Measurements from ENCODE around the gene RPSA. TPM values are rescaled to one million over a fixed set of nuclear protein-coding genes. Genes with fewer than 3 reads are reported as not detected.
"Not testable (repeated sequence)": the region's sequence is repeated elsewhere in the genome, so short reads cannot be mapped to it uniquely, and the experiment has no call there.

The RPSA gene
- 2,861 and 2,894 TPM in 2 replicates for polyA plus RNA-seq (2014; cell fraction: cytosol; rRNA removed)
- polyA plus RNA-seq (2014; cell fraction: nucleus; rRNA removed): 1,186 and 1,691 TPM in 2 replicates

DNA sequence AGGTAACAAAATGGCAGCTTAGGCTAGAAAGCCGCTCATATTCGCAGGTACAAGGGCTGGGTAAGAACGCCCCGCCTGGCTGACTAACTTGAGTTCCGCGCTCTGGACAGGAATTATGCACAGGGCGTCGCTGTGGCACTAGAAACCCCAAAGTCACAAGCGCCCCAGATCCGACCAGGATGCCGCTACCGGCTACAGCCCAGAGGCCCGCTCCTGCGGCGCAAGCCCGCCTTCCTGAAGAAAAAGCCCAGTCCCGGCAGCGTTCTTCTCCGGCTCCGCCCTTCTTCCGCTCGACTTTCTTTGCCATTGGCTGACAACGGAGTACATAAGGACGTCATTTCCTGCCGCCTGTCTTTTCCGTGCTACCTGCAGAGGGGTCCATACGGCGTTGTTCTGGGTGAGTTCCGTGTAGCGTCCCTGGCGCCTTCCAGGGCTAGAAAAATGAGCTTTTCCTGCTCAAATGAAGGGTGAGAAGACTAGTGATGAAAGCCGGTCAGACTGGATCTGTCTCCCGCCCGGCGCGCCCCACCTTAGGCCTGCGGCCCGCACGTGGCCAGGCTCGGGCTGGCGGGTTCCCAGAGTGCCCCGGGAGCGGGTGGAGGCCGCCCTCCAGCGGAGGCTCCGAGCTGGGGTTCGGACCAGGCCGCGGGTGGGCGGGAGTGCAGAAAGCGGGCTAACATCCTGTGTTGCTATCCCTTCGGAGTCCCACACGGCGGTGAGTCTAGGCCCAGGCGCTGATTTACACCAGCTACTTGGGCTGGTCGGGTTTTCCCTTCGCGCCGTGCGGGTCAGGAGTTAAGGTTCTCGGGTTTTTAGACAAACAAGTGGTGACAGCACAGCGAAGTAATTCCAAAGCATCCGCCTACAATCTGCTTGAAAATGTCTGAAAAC lies at the start of gene RPSA:
Gene RPSA (plus strand): TSS at position 353 of the 891 bp plus-strand sequence. CDS start 934 bp downstream, outside the sequence.
- peak; percentile 96 for DNase-seq (ENCODE audit: low spot score)

GRCh38 chr3:39358333-39358732 lies 48.2 kb upstream of the RPSA start:
- DNase-seq (ENCODE audit: low spot score): no peak

GRCh38 chr3:39361252-39361927 lies 45.1 kb upstream of the RPSA start:
- no peak for DNase-seq (ENCODE audit: low spot score)

DNA sequence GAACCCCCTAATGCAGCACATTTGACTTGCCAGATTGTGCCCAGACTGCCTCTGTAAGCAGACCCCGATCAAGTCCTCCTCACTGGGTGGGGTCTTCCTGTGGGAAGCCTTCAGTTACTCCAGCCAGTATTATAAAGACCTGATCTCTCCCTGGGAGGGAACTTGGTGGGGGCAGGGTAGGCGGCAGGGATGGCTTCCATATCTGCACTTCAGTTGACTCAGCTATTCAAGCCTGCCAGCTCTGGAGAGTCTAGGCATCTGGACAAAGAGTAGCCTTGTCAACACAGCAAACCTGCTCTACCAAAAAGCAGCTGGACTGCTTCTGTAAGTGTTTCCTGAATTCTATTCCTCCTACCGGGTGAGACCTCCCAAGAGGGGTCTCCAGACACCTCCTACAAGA lies 44.3 kb upstream of the RPSA start:
- DNase-seq (ENCODE audit: low spot score): no peak

DNA sequence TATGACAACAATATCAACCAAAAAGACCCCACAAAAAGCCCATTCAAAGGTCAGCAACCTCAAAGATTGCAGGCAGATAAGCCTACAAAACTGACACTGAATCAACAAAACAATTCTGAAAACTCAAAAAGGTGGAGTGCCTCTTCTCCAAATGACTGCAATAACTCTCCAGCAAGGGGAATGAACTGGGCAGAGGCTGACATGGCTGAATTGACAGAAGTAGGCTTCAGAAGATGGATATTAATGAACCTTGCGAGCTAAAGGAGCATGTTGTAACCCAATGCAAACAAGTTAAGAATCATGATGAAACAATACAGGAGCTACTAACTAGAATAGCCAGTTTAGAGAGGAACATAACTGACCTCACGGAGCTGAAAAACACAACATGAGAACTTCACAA lies 43.7 kb upstream of the RPSA start:
- DNase-seq (ENCODE audit: low spot score): no peak

- DNase-seq (ENCODE audit: low spot score): not testable (repeated sequence)
These were observed 36.1 kb upstream of the RPSA start for GRCh38 chr3:39370450-39370849.

DNA sequence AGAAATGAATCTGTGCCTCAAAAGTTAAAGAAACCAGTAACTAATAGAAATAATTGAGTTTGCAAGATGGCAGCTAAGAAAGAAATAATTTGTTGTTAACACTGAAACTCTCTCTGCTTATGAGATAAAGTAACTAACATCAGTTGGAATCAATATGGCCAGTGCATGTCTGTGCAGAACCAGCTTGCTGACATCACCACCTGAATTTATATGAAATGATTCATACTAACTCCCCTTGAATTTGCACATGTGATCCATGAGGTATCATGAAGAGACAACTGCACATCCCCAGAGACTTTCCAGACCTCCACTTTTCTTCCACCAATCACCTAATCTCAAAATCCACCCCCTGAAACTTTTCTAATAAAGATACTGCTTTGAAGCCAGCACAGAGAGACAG lies 33.7 kb upstream of the RPSA start:
- DNase-seq (ENCODE audit: low spot score): no peak

GRCh38 chr3:39376959-39377634 lies 29.4 kb upstream of the RPSA start:
- DNase-seq (ENCODE audit: low spot score): no peak

DNA sequence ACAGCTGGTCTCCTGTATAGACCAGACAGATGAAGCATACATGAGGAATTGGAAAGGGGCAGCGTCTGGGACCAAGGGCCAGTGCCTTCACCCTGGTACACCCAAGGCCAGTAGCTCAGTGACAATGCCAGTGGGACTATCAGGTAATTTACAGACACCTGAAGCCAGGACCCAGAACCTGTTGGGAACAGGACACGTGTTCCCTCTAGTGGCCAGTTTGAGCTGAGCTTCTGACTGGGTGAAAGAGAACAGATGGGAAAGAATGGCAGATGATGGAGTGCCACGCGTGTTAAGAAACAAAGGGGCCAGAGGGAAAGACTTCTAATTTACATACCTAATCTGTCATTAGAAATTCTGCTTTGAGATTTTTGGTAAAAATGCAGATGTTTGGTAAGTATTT lies 28.4 kb upstream of the RPSA start:
- peak; percentile 44 for DNase-seq (ENCODE audit: low spot score)

DNA sequence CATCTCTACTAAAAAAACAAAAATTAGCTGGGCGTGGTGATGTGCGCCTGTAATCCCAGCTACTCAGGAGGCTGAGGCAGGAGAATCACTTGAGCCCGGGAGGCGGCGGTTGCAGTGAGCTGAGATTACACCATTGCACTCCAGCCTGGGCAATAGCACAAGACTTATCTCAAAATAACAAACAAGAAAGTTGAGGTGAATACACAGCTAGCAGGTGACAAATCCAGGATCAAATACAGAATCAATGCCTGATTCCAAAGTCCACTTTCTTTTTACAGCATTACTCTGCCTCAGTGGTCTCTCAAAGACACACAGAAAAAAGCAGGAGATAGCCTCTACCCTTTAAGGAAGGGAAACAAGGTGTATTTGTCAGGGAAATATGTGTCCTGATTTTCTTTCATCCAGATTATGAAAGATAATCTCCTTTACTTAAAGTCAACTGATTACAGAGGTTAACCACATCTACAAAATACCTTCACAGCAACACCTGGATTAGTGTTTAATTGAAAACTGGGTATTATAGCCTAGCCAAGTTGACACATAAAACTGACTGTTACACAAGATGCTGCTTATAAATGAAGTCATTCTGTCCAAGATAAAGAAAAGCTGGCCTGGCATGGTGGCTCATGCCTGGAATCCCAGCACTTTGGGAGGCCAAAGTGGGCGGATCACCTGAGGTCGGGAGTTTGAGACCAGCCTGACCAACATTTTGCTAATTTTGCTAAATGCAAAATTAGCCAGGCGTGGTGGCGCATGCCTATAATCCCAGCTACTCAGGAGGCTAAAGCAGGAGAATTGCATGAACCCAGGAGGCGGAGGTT lies 27.4 kb upstream of the RPSA start:
- DNase-seq (ENCODE audit: low spot score): no peak

DNA sequence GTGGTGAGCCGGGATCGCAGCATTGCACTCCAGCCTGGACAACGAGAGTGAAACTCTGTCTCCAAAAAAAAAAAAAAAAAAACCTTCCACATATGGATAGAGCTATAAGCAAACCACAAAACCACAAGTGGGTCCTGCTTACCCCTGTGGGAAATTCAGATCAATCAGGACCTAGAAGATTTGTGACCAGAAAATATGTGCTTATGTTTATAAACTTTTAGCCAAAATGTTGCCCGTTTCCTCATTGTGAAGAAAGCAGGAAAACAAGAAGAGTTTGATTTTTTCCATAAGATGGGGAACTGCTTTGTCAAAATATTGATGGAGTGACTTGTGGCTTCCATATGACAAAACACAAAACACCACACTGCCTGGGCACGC lies 26.8 kb upstream of the RPSA start:
- no peak for DNase-seq (ENCODE audit: low spot score)

DNA sequence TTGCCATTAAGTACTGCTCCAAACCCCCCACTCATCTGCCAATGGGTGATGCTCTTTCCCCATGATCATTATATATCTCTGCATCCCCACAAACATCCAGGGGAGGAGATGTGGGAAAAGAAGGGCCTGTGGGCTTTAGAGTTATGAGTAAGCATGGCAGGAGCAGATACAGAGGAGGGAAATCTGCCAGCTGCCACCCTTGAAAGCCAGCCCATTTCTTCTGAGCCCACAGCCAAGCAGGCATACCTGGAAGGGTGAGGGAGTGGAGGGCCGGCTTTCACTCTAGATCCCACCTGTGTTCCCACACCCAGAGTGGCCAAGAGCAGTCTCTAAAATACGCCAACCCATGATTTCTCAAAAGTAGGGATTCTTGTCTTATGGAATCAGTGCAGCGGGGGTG lies 25.1 kb upstream of the RPSA start:
- DNase-seq (ENCODE audit: low spot score): no peak

- peak; percentile 86 for DNase-seq (ENCODE audit: low spot score)
These were observed 23.3 kb upstream of the RPSA start, which contains the start of gene SLC25A38 for GRCh38 chr3:39383045-39383880. TSS of gene SLC25A38 (plus strand) at chr3:39383370. CDS start at chr3:39383725, 355 bp downstream.

DNA sequence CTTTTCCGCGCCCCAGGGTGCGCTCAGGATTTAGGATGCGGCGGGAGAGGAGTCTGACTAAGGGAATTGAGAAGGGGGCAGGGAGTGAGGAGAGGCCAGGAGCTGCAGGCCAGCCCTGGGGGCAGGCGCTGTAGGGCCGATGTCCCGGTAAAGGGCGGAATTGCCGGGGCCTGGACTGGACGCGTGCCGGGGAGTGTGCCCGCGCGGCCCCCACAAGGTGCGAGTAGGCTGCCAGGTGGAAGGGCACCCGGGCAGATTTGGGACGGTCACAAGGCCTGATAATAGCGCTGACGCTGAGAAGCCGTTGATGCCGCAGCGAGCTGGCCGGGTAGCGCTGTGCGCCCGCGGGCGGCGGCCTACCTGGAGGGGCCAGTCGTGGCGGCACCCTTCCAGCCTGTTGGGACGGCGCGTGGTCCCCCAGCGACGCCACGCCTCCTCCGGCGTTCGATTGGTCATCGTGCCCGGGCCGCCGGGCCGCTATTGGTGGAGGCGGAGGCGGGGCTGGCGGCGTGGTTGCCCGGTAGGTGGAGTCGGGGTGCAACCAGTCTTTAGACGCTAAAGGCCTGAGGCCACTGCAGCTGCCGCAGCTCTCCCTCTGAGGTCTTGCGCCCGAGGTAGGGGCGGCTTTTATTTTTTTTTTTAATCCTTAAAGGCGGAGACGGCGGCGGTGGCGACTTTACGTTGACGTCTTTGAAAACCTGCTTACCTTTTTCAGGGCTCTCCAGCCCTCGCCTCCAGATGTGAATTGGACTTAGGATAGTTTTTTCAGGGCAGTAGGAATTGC lies 22.4 kb upstream of the RPSA start:
- DNase-seq (ENCODE audit: low spot score): peak; percentile 87

GRCh38 chr3:39384665-39385000 lies 21.9 kb upstream of the RPSA start:
- no peak for DNase-seq (ENCODE audit: low spot score)

- DNase-seq (ENCODE audit: low spot score): no peak
These were observed 20.9 kb upstream of the RPSA start for GRCh38 chr3:39385456-39386090.

DNA sequence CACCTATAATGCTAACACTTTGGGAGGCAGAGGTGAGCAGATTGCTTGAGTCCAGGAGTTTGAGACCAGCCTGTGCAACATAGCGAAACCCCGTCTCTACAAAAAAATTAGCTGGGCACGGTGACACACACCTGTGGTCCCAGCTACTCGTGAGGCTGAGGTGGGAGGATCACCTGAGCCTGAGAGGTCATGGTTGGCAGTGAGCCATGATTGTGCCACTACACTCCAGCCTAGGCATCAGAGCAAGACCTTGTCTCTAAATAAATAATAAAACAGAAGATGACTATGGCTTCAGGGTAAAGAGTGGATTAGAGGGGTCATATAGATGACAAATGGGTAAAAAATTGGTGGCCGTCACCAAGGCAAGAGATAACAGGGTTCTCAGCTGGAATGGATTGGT lies 20.2 kb upstream of the RPSA start:
- DNase-seq (ENCODE audit: low spot score): no peak

GRCh38 chr3:39387411-39387975 lies 19.0 kb upstream of the RPSA start:
- DNase-seq (ENCODE audit: low spot score): no peak

DNA sequence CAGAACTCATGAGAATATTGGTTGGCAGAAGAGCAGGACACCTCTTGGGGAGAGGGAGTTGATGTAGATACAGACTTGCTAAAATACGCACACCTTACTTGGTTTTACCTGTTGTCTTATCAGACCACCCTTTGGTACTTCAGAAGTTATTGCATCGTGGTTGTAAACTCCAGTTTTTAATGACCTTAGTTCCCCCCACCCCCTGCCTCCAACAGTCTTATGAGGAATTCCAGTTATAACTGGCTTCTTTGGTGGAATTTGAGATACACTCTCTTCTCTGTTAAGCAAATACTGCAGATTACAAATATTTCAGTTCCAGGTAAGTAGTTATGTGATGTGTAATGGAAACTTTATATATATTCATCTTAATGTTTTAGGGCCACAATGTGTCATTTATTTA lies 18.4 kb upstream of the RPSA start:
- no peak for DNase-seq (ENCODE audit: low spot score)

Measured in SK-N-DZ (cell line).